ENCODE measurements around the gene CACNA2D1. TPM values are rescaled to one million over a fixed set of nuclear protein-coding genes. Genes with fewer than 3 reads are reported as not detected.

The CACNA2D1 gene
- total and polyA plus RNA-seq, 2 donors (not counting 1 experiment from before 2014, with no cell fraction given) = 31.7 to 64.4 TPM

DNA sequence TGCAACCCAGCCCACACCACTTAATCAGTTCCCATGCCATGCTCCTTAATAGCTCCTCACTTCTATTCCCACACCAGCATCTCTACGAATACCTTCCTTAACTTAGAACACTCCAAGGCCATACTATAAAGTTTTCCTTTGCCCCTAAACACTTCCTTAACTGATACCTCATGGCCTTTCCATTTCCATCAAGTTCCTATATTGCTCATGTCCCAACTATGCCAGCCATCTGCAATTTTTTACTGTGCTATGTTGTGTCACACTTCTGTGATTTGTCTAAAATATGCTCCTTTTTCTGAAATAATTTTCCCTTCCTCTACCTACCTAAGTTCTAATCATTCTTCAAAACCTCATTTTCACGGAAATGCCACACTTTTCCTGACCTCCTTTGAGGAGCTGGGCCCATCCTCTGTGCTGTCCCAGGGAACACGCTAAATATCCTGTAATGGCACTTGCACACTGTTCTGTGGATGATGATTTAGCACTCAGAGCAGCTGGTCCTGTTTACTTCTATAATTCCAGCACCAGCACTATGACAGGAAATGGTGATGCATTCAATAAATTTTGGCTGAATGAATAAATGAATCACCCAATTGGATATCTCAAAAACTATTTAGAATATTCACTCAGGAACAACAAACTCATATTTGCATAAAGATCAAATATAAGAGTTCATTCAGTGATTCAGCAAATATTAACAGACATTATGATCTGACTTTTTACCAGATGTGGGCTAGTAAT lies 407.3 kb downstream of the CACNA2D1 start:
- Histone ChIP-seq H3K79me2 (ENCODE audit: control insufficient read depth, insufficient read depth, low read length) (no peaks in the 10 kb centered on the region), H3K4me2 (ENCODE audit: extremely low read depth, insufficient read depth, low read length) (peak overlapping the region; percentile 65), H3K9me3 (ENCODE audit: control insufficient read depth, insufficient read depth, low read depth, low read length) (no peaks in the 10 kb centered on the region), H3K4me3 (replicated peaks in 1 of 4; ENCODE audit: control extremely low read depth in 1 of 4, insufficient read depth in 1 of 4, low read depth in 3 of 4, low read length in 4 of 4) (no peak overlapping the region), H3K36me3 (ENCODE audit: control insufficient read depth, insufficient read depth, low read length) (no peaks in the 10 kb centered on the region), H3K27me3 (ENCODE audit: control insufficient read depth, insufficient read depth, low read length) (no peaks in the 10 kb centered on the region), H4K20me1 (ENCODE audit: control insufficient read depth, extremely low read depth, insufficient read depth, low read length) (no peaks in the 10 kb centered on the region), H2AFZ (ENCODE audit: low read length) (no peak overlapping the region), H3K27ac (ENCODE audit: insufficient read depth, low read length) (peak overlapping the region; percentile 74), H3K9ac (ENCODE audit: insufficient read depth, low read length) (no peak overlapping the region), H3K4me1 (ENCODE audit: control insufficient read depth, extremely low read depth, insufficient read depth, low read length) (peaks cover 5% of the 10 kb centered on the region)
- TF ChIP-seq, protein P1, sequence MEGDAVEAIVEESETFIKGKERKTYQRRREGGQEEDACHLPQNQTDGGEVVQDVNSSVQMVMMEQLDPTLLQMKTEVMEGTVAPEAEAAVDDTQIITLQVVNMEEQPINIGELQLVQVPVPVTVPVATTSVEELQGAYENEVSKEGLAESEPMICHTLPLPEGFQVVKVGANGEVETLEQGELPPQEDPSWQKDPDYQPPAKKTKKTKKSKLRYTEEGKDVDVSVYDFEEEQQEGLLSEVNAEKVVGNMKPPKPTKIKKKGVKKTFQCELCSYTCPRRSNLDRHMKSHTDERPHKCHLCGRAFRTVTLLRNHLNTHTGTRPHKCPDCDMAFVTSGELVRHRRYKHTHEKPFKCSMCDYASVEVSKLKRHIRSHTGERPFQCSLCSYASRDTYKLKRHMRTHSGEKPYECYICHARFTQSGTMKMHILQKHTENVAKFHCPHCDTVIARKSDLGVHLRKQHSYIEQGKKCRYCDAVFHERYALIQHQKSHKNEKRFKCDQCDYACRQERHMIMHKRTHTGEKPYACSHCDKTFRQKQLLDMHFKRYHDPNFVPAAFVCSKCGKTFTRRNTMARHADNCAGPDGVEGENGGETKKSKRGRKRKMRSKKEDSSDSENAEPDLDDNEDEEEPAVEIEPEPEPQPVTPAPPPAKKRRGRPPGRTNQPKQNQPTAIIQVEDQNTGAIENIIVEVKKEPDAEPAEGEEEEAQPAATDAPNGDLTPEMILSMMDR (conservative IDR thresholded peaks at IDR 0.05 in 1 of 2, IDR thresholded peaks at IDR 0.05 in 1 of 2; ENCODE audit: low read depth in 1 of 2, low read length in 2 of 2) = no peak
- TF ChIP-seq EZH2 (IDR thresholded peaks at IDR 0.05; ENCODE audit: low read length, missing control alignments) = no peak
- DNase-seq (ENCODE audit: low read depth in 2 of 2) = peak; percentile 72 to 86

DNA sequence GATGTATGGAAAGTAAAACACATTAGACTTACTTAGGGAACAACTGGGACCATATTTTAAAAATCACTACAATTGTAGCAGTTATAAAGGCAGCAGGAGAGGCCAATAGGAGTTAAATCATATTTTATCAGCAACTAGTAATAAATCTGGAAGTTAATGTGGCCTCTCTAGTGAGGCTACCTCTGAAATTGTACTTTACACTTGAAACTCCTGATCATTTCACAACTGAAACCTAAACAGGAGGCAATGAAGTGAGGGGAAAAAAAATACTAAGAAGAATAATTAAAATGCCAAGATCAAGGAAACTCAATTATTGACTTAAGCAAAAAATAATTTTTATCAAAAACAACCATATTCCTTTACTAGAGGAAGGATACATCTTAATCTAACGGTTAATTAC lies 408.1 kb downstream of the CACNA2D1 start:
- no peaks in the 10 kb centered on the region for H3K27me3 ChIP-seq (ENCODE audit: control insufficient read depth, insufficient read depth, low read length)
- no peak overlapping the region for H3K4me3 ChIP-seq (replicated peaks in 1 of 4; ENCODE audit: control extremely low read depth in 1 of 4, insufficient read depth in 1 of 4, low read depth in 3 of 4, low read length in 4 of 4)
- no peak for DNase-seq (ENCODE audit: low read depth in 2 of 2)
- peaks cover 5% of the 10 kb centered on the region for H3K4me1 ChIP-seq (ENCODE audit: control insufficient read depth, extremely low read depth, insufficient read depth, low read length)
- no peak for TF ChIP-seq EZH2 (IDR thresholded peaks at IDR 0.05; ENCODE audit: low read length, missing control alignments)
- TF ChIP-seq, protein P1 (conservative IDR thresholded peaks at IDR 0.05 in 1 of 2, IDR thresholded peaks at IDR 0.05 in 1 of 2; ENCODE audit: low read depth in 1 of 2, low read length in 2 of 2) = no peak
- H2AFZ ChIP-seq (ENCODE audit: low read length) = no peak overlapping the region
- H4K20me1 ChIP-seq (ENCODE audit: control insufficient read depth, extremely low read depth, insufficient read depth, low read length) = no peaks in the 10 kb centered on the region
- H3K4me2 ChIP-seq (ENCODE audit: extremely low read depth, insufficient read depth, low read length) = no peak overlapping the region
- no peaks in the 10 kb centered on the region for H3K79me2 ChIP-seq (ENCODE audit: control insufficient read depth, insufficient read depth, low read length)
- no peak overlapping the region for H3K9ac ChIP-seq (ENCODE audit: insufficient read depth, low read length)
- H3K36me3 ChIP-seq (ENCODE audit: control insufficient read depth, insufficient read depth, low read length) = no peaks in the 10 kb centered on the region
- H3K9me3 ChIP-seq (ENCODE audit: control insufficient read depth, insufficient read depth, low read depth, low read length) = no peaks in the 10 kb centered on the region
- H3K27ac ChIP-seq (ENCODE audit: insufficient read depth, low read length) = peak overlapping the region; percentile 65

DNA sequence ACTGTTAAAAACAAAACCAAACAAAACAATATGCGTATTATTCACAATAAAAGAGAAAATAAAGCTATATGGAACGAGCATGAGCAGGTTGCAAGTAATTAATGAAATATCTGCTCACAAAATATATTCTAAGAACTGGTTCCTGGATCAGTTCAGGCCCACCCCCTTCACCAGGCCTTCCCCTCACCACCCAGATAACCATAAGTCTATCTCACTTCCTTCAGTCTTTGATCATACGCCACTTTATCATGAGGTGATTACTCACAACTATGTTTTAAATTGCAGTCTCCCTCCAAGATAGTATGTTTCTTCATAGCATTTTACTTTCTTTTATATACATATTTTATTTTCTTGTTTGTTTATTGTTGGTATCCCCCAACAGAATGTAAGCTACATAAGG lies 410.7 kb downstream of the CACNA2D1 start:
- no peaks in the 10 kb centered on the region for H4K20me1 ChIP-seq (ENCODE audit: control insufficient read depth, extremely low read depth, insufficient read depth, low read length)
- H3K36me3 ChIP-seq (ENCODE audit: control insufficient read depth, insufficient read depth, low read length) = no peaks in the 10 kb centered on the region
- no peaks in the 10 kb centered on the region for H3K9me3 ChIP-seq (ENCODE audit: control insufficient read depth, insufficient read depth, low read depth, low read length)
- no peak overlapping the region for H3K4me2 ChIP-seq (ENCODE audit: extremely low read depth, insufficient read depth, low read length)
- H3K4me1 ChIP-seq (ENCODE audit: control insufficient read depth, extremely low read depth, insufficient read depth, low read length) = peaks cover 2% of the 10 kb centered on the region
- H2AFZ ChIP-seq (ENCODE audit: low read length) = no peak overlapping the region
- H3K79me2 ChIP-seq (ENCODE audit: control insufficient read depth, insufficient read depth, low read length) = no peaks in the 10 kb centered on the region
- no peaks in the 10 kb centered on the region for H3K27me3 ChIP-seq (ENCODE audit: control insufficient read depth, insufficient read depth, low read length)
- H3K27ac ChIP-seq (ENCODE audit: insufficient read depth, low read length) = no peak overlapping the region
- no peak for DNase-seq (ENCODE audit: low read depth in 2 of 2)
- TF ChIP-seq, protein P1 (conservative IDR thresholded peaks at IDR 0.05 in 1 of 2, IDR thresholded peaks at IDR 0.05 in 1 of 2; ENCODE audit: low read depth in 1 of 2, low read length in 2 of 2) = no peak
- no peak for TF ChIP-seq EZH2 (IDR thresholded peaks at IDR 0.05; ENCODE audit: low read length, missing control alignments)
- no peak overlapping the region for H3K4me3 ChIP-seq (replicated peaks in 1 of 4; ENCODE audit: control extremely low read depth in 1 of 4, insufficient read depth in 1 of 4, low read depth in 3 of 4, low read length in 4 of 4)
- no peak overlapping the region for H3K9ac ChIP-seq (ENCODE audit: insufficient read depth, low read length)

All from fibroblast of lung (primary cell).